ENCODE results near the gene CNOT2. TPM values are rescaled to one million over a fixed set of nuclear protein-coding genes. Genes with fewer than 3 reads are reported as not detected.

The CNOT2 gene
- total RNA-seq, 1 experiment from 2014 or later = 64.7 TPM

- 0 out of 2 replicates have a peak, but pooled peaks have one; percentile 52 for TF ChIP-seq NFE2L1 (CRISPR knock-in tag; IDR thresholded peaks at IDR 0.05)
- TF ChIP-seq ZNF317 (CRISPR knock-in tag; IDR thresholded peaks at IDR 0.05; ENCODE audit: borderline replicate concordance, low read depth) = no peak
- no peak for TF ChIP-seq ZNF425 (CRISPR knock-in tag; conservative IDR thresholded peaks at IDR 0.05)
- no peak for TF ChIP-seq JAZF1 (CRISPR knock-in tag; IDR thresholded peaks at IDR 0.05)
- TF ChIP-seq HMGA2 (CRISPR knock-in tag; IDR thresholded peaks at IDR 0.05) = no peak
- 0 out of 2 replicates have a peak, but pooled peaks have one; percentile 73 for TF ChIP-seq MLX (CRISPR knock-in tag; IDR thresholded peaks at IDR 0.05)
- TF ChIP-seq ESRRA (CRISPR knock-in tag; IDR thresholded peaks at IDR 0.05; ENCODE audit: borderline replicate concordance) = 0 out of 2 replicates have a peak, but pooled peaks have one; percentile 40
- no peak for TF ChIP-seq ZNF423 (CRISPR knock-in tag; IDR thresholded peaks at IDR 0.05)
- TF ChIP-seq ATF2 (CRISPR knock-in tag; IDR thresholded peaks at IDR 0.05; ENCODE audit: borderline replicate concordance, low read depth) = no peak
- TF ChIP-seq CREM (CRISPR knock-in tag; IDR thresholded peaks at IDR 0.05) = no peak; the same call in 1 of the 2 replicates
- no peak for TF ChIP-seq SOX15 (CRISPR knock-in tag; IDR thresholded peaks at IDR 0.05)
- TF ChIP-seq GRHL2 (CRISPR knock-in tag; IDR thresholded peaks at IDR 0.05; ENCODE audit: insufficient replicate concordance, severe bottlenecking) = no peak
- no peak for TF ChIP-seq MXD4 (CRISPR knock-in tag; IDR thresholded peaks at IDR 0.05; ENCODE audit: borderline replicate concordance)
- TF ChIP-seq USF1 (CRISPR knock-in tag; IDR thresholded peaks at IDR 0.05) = no peak
- TF ChIP-seq JUN (CRISPR knock-in tag; IDR thresholded peaks at IDR 0.05) = peak; percentile 19; the same call in 1 of the 2 replicates
- peak; percentile 98 for TF ChIP-seq NR2C2 (CRISPR knock-in tag; IDR thresholded peaks at IDR 0.05)
- TF ChIP-seq FOXP1 (CRISPR knock-in tag; IDR thresholded peaks at IDR 0.05; ENCODE audit: borderline replicate concordance) = peak; percentile 69
- TF ChIP-seq ZNF532 (CRISPR knock-in tag; IDR thresholded peaks at IDR 0.05; ENCODE audit: borderline replicate concordance) = peak; percentile 79; the same call in 1 of the 2 replicates
- peak; percentile 55 for TF ChIP-seq ARID4B (CRISPR knock-in tag; IDR thresholded peaks at IDR 0.05; ENCODE audit: borderline replicate concordance)
- peak; percentile 30 for TF ChIP-seq USF2 (CRISPR knock-in tag; IDR thresholded peaks at IDR 0.05)
- no peak for TF ChIP-seq ZNF121 (CRISPR knock-in tag; IDR thresholded peaks at IDR 0.05)
- TF ChIP-seq SP1 (CRISPR knock-in tag; conservative IDR thresholded peaks at IDR 0.05) = peak; percentile 61
- TF ChIP-seq GABPB1 (CRISPR knock-in tag; IDR thresholded peaks at IDR 0.05) = peak; percentile 92
Observed at GRCh38 chr12:70242695-70243509, at the start of gene CNOT2 (continued).
